GM18873 (cell line): Measurements from ENCODE around the gene TMEM266.
A peak's percentile ranks its signal among the peaks of the same experiment; 100 is the strongest.

Experiments used
- ATAC-seq: cut with Tn5 transposase; IDR thresholded peaks from one replicate; pipeline ENCODE4 v1.9.1; 2021; ENCODE audit warnings: mild to moderate bottlenecking, moderate library complexity, moderate number of reproducible peaks; ENCODE audit not compliant: unreplicated experiment, low FRiP score

The TMEM266 gene

GRCh38 chr15:76118767-76119166, 59.0 kb downstream of the TMEM266 start:
- no peak for ATAC-seq

DNA sequence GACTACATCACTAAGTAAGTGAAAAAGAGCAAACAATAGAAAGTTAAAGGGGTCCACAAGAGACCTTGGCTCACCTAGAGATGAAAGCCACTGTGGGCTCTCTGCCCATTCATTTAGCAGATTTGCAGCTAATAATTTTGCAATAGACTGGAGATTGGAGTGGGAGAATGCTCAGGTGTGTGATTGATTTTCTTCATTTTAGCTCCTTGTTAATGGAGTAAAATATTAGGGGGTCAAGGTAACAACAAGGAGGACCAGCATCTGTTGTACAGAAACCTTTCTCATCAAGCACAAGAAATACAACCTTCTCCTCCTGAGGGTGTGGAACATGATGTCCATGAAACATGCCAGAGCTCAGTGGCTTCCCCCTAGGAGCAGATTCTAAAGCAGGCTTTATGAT, 63.2 kb downstream of the TMEM266 start:
- no peak for ATAC-seq

GRCh38 chr15:76127169-76127568, 67.4 kb downstream of the TMEM266 start:
- ATAC-seq = no peak

GRCh38 chr15:76127880-76128279, 68.1 kb downstream of the TMEM266 start:
- no peak for ATAC-seq

DNA sequence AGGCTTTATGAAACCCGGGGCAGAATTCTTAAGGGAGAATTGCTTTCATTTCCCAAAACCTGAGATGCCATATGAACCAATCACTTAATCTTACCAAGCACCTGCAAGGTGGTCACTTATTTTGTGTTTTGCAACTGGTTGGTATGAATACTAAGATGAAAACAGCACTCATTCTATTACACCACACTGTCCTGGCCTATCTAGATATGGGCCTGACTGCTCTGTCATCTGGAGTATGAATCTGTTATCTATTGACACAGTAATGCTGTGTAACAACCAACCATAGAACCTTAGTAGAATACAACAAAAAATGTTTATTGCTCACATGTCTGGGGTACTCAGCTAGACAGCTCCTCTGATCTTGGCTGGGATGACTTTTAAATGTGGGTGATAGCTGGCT, 74.8 kb downstream of the TMEM266 start:
- ATAC-seq = no peak

DNA sequence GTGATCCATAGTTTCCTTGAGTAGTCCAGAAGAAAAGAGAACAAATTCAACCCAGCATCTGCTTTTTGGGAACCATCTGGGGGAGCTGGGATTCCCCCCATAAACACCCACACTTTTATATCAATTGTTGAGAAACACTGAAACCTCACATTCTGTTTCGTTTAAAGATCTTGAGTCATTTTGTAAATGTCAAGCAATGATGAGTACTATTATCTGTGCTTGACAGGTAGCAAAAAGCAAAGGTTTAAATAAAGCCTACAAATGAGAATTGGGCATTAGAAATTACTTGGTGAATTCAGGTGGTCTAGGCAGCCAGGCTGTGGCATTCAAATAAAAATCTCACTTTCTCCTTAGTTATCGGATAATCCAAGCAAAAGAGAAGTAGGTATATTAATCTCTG, 75.7 kb downstream of the TMEM266 start:
- ATAC-seq = no peak

- no peak for ATAC-seq
These were observed 78.7 kb downstream of the TMEM266 start for GRCh38 chr15:76138436-76138835.

GRCh38 chr15:76139368-76140073, 79.7 kb downstream of the TMEM266 start:
- ATAC-seq = no peak

- ATAC-seq = no peak
These were observed 80.3 kb downstream of the TMEM266 start for GRCh38 chr15:76140074-76140464.

GRCh38 chr15:76146812-76147211, 87.0 kb downstream of the TMEM266 start:
- ATAC-seq = no peak

DNA sequence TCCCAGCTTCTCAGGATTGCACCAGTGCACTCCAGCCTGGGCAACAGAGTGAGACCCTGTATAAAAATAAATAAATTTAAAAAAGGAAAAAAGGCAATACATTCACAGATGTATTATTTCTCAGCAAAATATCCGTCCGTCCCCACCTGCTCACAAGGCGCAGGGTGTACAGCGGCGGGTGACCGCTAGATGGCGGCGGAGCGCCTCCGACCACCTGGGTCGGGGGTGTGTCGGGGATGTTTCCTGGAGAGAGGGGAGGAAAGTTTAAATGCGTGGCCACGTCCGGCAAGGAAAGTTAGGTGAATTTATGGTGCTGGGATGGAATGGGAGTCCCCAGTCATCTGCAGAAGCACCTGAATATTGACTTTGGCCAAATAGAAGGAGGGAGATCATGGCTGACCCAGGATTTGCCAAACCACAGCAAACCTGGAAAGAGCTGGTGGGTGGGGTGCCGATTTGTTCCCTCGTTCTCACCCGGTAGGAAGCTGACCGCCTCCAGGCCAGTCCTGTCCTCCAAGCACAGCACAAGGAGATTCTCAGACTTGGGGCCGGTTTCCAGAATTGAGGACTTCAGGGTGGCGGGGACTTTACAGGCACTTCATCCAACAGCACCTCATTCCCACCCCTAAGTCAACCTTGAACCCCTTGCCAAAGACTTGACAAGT, 88.3 kb downstream of the TMEM266 start:
- ATAC-seq = no peak

GRCh38 chr15:76149291-76149915, 89.6 kb downstream of the TMEM266 start:
- no peak for ATAC-seq

GRCh38 chr15:76150513-76150912, 90.7 kb downstream of the TMEM266 start:
- no peak for ATAC-seq

DNA sequence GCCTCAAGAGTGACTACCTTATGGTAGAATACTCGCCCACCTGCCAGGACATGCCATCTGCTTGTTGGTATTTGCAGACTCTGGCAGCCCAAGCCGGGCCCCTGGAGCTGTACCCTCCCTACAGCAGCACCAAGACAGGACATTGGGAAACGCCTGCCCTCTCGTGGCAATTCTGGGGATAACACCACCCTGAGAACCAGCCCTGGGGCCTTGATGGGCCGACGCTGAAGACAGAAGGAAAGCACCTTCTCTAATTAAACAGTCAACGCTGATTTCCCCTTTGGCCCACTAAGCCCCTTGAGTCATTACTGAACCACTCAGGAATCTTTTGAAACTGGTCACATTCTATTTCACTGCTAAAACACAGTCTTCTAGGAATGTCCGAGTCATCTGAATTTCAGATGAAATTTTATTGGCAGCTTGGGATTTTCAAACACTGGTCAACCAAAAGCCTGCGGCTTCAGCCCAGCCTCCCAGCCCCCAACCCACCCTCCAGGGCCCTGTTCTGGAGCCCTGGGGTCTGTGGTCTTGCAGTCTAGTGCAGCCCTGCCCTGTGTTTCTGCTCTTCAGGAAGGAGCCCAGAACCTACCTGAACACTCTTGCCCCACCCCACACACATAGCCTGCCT, 91.3 kb downstream of the TMEM266 start:
- peak; percentile 75 for ATAC-seq

GRCh38 chr15:76151599-76151974, 91.8 kb downstream of the TMEM266 start:
- ATAC-seq = no peak

DNA sequence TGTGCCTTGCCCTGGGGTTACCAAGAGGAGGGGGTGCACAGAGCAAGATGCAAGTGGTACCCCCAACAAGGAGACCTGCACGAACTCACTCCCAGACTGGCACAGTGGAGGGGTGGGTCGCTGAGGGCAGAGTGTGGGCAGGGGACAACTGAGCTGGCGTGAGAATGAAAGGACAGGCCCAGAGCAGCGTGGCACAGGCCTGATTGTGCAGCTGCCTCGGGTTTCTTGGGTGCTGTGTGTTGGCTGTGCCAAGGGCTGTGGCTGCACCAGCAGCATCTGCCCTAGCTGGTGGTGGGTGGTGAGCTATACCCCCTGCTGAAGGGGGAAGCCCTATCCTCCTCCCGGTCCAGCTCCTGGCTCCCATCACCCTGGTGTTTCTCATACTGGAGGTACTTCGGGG, 92.4 kb downstream of the TMEM266 start:
- ATAC-seq = no peak

DNA sequence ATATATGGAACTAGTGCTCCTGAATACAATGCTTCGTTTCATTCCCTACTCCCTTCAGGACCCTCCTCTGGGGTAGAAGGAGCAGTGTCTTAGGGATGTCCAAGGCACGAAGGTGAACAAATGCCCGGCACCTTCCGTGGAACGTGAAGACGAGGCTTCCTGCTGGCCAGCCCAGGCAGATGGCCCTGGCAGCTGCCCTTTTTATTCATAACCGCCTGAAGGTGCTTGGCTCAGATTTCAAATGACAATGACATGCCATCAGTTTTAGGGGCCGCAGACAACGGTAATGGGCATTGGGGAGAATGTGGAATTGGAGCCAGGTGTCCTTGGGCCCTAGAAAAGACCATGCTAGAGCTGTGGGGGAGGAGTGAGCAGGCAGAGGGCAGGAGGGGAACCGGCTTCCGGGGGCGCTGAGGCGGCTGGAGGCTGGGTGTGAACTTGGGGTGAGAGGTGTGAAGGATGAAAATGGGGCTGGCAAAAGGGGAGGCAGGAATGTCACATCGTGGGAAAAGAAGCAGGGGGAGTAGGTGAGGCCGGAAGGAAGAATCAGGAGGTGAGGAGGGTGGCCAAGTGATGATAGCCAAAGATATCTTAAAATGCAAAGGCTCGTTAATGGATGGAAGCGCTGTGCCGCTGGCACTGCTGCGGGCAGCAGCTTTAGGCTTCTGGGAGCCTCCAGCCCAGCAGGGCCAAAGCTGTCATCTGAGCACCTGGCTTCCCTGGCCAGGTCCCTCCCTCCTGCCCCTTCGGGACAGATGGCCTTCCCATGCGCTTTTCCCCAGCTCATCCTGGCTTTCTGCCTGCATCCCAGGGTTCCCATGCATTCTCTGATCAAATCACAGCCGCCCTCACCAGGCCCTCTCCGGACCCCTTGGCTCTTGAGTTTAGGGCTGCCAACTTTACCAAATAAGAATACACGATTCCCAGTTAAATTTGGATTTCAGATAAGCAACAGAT, 93.7 kb downstream of the TMEM266 start:
- no peak for ATAC-seq

GRCh38 chr15:76155731-76156130, 95.9 kb downstream of the TMEM266 start:
- ATAC-seq = no peak

DNA sequence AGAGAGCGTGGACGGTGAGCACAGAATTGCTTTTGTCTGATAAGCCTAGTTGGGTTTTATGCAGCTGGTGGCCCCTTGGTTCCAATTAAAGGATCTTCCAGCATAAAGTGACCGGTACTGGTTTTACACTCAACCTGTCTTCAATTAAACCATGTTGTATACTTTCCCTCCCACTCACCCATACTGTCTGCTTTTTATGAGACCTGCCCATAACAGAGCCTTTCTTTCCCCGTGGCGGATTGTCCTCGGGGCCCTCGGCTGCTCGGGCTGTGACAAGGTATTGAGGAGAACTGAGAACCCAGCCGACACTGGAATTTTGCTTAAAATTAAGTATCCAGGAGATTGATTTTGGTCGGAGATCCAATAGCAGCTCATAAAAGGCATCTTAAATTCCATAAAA, 98.4 kb downstream of the TMEM266 start:
- ATAC-seq = no peak

- no peak for ATAC-seq
These were observed 99.0 kb downstream of the TMEM266 start for GRCh38 chr15:76158815-76159214.
